ENCODE data around the gene PROX1. TPM values are rescaled to one million over a fixed set of nuclear protein-coding genes. Genes with fewer than 3 reads are reported as not detected.

Gene PROX1
- total RNA-seq, 2 experiments from 2014 or later: 0.09 TPM; not detected in 1

DNA sequence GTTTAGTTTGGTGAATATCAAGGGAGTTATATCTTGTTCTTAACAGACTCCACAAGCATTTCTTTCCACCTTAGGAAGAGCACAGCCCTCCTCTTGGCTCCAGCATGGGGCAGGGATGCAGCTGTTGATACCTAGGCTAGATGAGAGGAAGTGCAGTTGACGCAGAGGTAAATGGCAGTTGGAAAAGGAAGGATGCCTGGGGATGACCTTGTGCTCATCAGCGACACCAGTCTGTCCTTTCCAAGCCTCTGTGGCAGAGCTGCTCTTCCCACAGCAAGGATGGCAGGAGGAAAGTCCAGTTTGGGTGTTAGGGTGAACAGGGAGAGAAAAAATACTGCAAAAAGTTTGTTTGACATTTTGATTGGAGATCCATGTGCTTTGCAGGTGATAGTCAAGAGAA, 6.2 kb downstream of the PROX1 start:
- DNase-seq (no peak), ATAC-seq (no peak)
- Mint-ChIP-seq H3K27ac (no peak overlapping the region), H3K9me3 (no peaks in the 10 kb centered on the region), H3K27me3 (peaks cover 42% of the 10 kb centered on the region), H3K4me3 (no peak overlapping the region), H3K4me1 (ENCODE audit: low read depth) (peaks cover 6% of the 10 kb centered on the region), H3K36me3 (ENCODE audit: low read depth) (no peaks in the 10 kb centered on the region)
- ChIA-PET POLR2A (no interaction called here), CTCF (interaction anchor here (1.6 kb wide), 1 partner anchor 12 kb away, joined by 3 read pairs; no protein-coding TSS in a partner anchor)
- intact Hi-C loops (cut with micrococcal nuclease): no loop called here
- TF ChIP-seq, protein P1, sequence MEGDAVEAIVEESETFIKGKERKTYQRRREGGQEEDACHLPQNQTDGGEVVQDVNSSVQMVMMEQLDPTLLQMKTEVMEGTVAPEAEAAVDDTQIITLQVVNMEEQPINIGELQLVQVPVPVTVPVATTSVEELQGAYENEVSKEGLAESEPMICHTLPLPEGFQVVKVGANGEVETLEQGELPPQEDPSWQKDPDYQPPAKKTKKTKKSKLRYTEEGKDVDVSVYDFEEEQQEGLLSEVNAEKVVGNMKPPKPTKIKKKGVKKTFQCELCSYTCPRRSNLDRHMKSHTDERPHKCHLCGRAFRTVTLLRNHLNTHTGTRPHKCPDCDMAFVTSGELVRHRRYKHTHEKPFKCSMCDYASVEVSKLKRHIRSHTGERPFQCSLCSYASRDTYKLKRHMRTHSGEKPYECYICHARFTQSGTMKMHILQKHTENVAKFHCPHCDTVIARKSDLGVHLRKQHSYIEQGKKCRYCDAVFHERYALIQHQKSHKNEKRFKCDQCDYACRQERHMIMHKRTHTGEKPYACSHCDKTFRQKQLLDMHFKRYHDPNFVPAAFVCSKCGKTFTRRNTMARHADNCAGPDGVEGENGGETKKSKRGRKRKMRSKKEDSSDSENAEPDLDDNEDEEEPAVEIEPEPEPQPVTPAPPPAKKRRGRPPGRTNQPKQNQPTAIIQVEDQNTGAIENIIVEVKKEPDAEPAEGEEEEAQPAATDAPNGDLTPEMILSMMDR (IDR thresholded peaks at IDR 0.05): no peak

DNA sequence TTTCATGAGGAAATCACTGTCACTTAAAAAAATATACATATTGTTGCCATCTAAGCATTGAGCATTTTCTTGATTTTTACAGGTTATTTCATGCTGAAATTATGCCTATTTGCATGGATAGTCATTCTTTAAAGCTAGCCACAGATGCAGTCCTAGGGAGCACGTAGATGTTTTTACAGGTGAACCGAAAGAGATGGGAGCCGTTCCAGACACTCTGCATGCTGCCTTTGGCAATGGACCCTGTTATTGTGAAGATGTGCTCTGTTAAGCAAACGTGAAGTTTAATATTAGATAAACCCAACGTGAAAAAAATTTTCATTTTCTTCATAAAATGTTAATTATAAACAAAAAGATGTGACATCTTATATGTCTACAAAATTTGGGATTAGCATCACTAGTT, 7.1 kb downstream of the PROX1 start:
- ChIA-PET POLR2A (no interaction called here), CTCF (interaction anchor here (1.6 kb wide), 1 partner anchor 11 kb away, joined by 3 read pairs; no protein-coding TSS in a partner anchor)
- TF ChIP-seq, protein P1 (IDR thresholded peaks at IDR 0.05): no peak
- no peak for ATAC-seq
- Mint-ChIP-seq H3K27ac (no peak overlapping the region), H3K9me3 (no peaks in the 10 kb centered on the region), H3K36me3 (ENCODE audit: low read depth) (no peaks in the 10 kb centered on the region), H3K4me1 (ENCODE audit: low read depth) (no peaks in the 10 kb centered on the region), H3K27me3 (peaks cover 33% of the 10 kb centered on the region), H3K4me3 (no peak overlapping the region)
- DNase-seq: no peak
- intact Hi-C loops (cut with micrococcal nuclease): no loop called here

DNA sequence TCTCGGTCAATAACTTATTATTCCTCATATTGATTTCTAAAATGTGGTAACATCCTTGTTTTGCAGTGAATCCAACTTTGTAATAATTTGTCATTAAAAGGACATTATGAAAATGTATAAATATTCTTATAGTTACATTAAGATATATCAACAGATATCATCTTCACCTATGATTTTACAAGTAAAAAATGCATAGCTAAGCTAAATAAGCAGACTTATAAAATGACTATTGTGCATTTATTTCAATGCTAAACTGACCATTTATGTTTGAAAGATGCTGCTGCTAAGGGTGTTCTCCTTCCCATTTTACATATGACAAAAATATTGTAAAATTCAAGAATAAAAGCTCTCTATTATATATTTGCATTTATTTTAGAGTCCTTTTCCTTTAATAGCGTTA, 7.8 kb downstream of the PROX1 start:
- Mint-ChIP-seq H3K36me3 (ENCODE audit: low read depth) (no peaks in the 10 kb centered on the region), H3K4me1 (ENCODE audit: low read depth) (no peaks in the 10 kb centered on the region), H3K4me3 (no peak overlapping the region), H3K9me3 (no peaks in the 10 kb centered on the region), H3K27me3 (peaks cover 27% of the 10 kb centered on the region), H3K27ac (no peak overlapping the region)
- DNase-seq: no peak
- ChIA-PET POLR2A (no interaction called here), CTCF (no interaction called here)
- intact Hi-C loops (cut with micrococcal nuclease): no loop called here
- no peak for ATAC-seq
- TF ChIP-seq, protein P1 (IDR thresholded peaks at IDR 0.05): no peak

DNA sequence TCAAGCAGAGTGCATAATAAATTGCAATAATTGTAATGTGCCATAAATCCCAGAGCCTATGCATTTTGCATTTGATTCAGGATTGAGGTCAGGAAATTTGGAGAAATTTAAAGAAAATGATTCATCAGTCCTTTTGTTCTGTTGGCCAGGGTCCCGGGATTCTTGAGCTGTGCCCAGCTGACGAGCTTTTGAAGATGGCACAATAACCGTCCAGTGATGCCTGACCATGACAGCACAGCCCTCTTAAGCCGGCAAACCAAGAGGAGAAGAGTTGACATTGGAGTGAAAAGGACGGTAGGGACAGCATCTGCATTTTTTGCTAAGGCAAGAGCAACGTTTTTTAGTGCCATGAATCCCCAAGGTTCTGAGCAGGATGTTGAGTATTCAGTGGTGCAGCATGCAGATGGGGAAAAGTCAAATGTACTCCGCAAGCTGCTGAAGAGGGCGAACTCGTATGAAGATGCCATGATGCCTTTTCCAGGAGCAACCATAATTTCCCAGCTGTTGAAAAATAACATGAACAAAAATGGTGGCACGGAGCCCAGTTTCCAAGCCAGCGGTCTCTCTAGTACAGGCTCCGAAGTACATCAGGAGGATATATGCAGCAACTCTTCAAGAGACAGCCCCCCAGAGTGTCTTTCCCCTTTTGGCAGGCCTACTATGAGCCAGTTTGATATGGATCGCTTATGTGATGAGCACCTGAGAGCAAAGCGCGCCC, 8.7 kb downstream of the PROX1 start:
- Mint-ChIP-seq H3K36me3 (ENCODE audit: low read depth) (no peaks in the 10 kb centered on the region), H3K4me1 (ENCODE audit: low read depth) (no peaks in the 10 kb centered on the region), H3K9me3 (no peaks in the 10 kb centered on the region), H3K4me3 (no peak overlapping the region), H3K27me3 (peaks cover 19% of the 10 kb centered on the region), H3K27ac (no peak overlapping the region)
- DNase-seq (no peak), ATAC-seq (no peak)
- TF ChIP-seq, protein P1 (IDR thresholded peaks at IDR 0.05): no peak
- intact Hi-C loops (cut with micrococcal nuclease): no loop called here
- ChIA-PET POLR2A (no interaction called here), CTCF (no interaction called here)

DNA sequence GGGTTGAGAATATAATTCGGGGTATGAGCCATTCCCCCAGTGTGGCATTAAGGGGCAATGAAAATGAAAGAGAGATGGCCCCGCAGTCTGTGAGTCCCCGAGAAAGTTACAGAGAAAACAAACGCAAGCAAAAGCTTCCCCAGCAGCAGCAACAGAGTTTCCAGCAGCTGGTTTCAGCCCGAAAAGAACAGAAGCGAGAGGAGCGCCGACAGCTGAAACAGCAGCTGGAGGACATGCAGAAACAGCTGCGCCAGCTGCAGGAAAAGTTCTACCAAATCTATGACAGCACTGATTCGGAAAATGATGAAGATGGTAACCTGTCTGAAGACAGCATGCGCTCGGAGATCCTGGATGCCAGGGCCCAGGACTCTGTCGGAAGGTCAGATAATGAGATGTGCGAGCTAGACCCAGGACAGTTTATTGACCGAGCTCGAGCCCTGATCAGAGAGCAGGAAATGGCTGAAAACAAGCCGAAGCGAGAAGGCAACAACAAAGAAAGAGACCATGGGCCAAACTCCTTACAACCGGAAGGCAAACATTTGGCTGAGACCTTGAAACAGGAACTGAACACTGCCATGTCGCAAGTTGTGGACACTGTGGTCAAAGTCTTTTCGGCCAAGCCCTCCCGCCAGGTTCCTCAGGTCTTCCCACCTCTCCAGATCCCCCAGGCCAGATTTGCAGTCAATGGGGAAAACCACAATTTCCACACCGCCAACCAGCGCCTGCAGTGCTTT, 9.4 kb downstream of the PROX1 start:
- Mint-ChIP-seq H3K9me3 (no peaks in the 10 kb centered on the region), H3K4me1 (ENCODE audit: low read depth) (no peaks in the 10 kb centered on the region), H3K36me3 (ENCODE audit: low read depth) (no peaks in the 10 kb centered on the region), H3K27me3 (peaks cover 19% of the 10 kb centered on the region), H3K27ac (no peak overlapping the region), H3K4me3 (no peak overlapping the region)
- ChIA-PET POLR2A (no interaction called here), CTCF (no interaction called here)
- ATAC-seq (no peak), DNase-seq (no peak)
- TF ChIP-seq, protein P1 (IDR thresholded peaks at IDR 0.05): no peak
- intact Hi-C loops (cut with micrococcal nuclease): no loop called here
